ENCODE results near the gene CNDP1.

GRCh38 chr18:74533666-74534065 is 634 bp upstream of the CNDP1 start:
- TF ChIP-seq TAF1 (IDR thresholded peaks at IDR 0.05; ENCODE audit: low read depth) (no peak), EGR1 (IDR thresholded peaks at IDR 0.05) (no peak), CREB1 (IDR thresholded peaks at IDR 0.05; ENCODE audit: low read depth) (no peak), RAD21 (IDR thresholded peaks at IDR 0.05; ENCODE audit: low read depth) (no peak)

Data from Ishikawa (cell line).